ENCODE data around the gene FRY.

FRY gene

GRCh38 chr13:32266130-32266529 lies 234.6 kb downstream of the FRY start:
- DNase-seq = no peak

- DNase-seq = peak; percentile 25
These were observed 236.4 kb downstream of the FRY start for GRCh38 chr13:32267836-32268439.

GRCh38 chr13:32272021-32272683 lies 240.6 kb downstream of the FRY start:
- no peak for DNase-seq

GRCh38 chr13:32277839-32278238 lies 246.3 kb downstream of the FRY start:
- DNase-seq = no peak

GRCh38 chr13:32278426-32278825 lies 246.9 kb downstream of the FRY start:
- DNase-seq = no peak

- no peak for DNase-seq
These were observed 249.5 kb downstream of the FRY start for GRCh38 chr13:32281096-32281495.

- DNase-seq = no peak
These were observed 250.6 kb downstream of the FRY start for GRCh38 chr13:32282096-32282711.

GRCh38 chr13:32284927-32285632 lies 253.5 kb downstream of the FRY start:
- DNase-seq = no peak

GRCh38 chr13:32285633-32285965 lies 254.0 kb downstream of the FRY start:
- no peak for DNase-seq

GRCh38 chr13:32297206-32297605 lies 265.6 kb downstream of the FRY start:
- no peak for DNase-seq

GRCh38 chr13:32298695-32299094 lies 267.1 kb downstream of the FRY start:
- DNase-seq = no peak

- DNase-seq = no peak
These were observed 268.3 kb downstream of the FRY start for GRCh38 chr13:32299893-32300292.

- DNase-seq = no peak
These were observed 268.8 kb downstream of the FRY start for GRCh38 chr13:32300406-32300805.

GRCh38 chr13:32300920-32301319 lies 269.3 kb downstream of the FRY start:
- DNase-seq = no peak

- DNase-seq = no peak
These were observed 270.9 kb downstream of the FRY start for GRCh38 chr13:32302461-32302860.

- no peak for DNase-seq
These were observed 274.1 kb downstream of the FRY start for GRCh38 chr13:32305646-32306045.

- DNase-seq = no peak
These were observed 277.9 kb downstream of the FRY start for GRCh38 chr13:32309312-32310133.

GRCh38 chr13:32310134-32310706 lies 278.6 kb downstream of the FRY start:
- DNase-seq = peak; percentile 53

GRCh38 chr13:32311188-32311897 lies 279.8 kb downstream of the FRY start:
- DNase-seq = no peak

- peak; percentile 15 for DNase-seq
These were observed 283.0 kb downstream of the FRY start for GRCh38 chr13:32314271-32315237.

All from RPMI8226 (cell line).